ENCODE data around the gene EGFL6.
A peak's percentile ranks its signal among the peaks of the same experiment; 100 is the strongest.

The EGFL6 gene

GRCh38 chrX:13569479-13570260 is at the start of gene EGFL6:
Gene EGFL6, plus strand, starts transcription at chrX:13569601. Its CDS starts 261 bp downstream, at chrX:13569862.
- DNase-seq, result no peak

DNA sequence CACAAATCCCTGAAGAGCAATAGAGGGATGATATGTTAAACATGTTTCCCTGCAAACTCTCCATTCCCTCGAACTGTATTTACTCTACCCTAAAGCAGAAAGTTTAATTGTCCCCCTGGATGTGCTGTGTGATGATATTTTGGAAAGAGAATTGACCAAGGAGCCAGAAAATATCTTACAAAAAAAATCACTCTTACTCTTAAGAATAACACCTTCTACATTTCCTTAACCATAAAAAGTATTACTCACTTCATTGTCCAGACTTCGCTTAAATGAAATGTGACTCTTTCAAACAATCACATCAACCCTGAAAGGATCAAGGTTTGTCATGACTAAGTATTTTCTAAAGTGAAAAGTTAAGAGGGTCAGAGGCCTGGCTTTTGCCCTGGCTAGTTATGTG is 49.0 kb upstream of the EGFL6 start:
- no peak for DNase-seq

- DNase-seq, result no peak
Measured at GRCh38 chrX:13520936-13521335, 48.5 kb upstream of the EGFL6 start.

GRCh38 chrX:13522811-13523210 is 46.6 kb upstream of the EGFL6 start:
- DNase-seq, result no peak

DNA sequence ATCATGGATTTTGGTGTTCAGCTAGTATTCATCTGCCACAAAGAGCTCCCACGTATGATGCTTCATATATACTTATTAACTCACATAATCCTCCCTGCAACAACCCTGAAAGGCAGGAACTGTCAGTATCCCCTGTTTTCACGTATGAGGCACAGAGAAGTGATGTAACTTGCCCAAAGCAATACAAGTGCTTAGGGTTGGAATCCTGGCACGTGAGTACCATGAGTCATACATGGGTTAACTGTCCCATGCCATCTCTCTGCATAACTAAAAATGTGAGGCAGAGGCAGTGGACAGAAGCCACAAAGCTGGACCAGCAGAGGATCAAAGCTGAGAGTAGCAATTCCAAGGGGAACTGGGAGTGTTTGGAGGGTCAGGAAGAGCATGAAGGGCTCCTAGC is 35.7 kb upstream of the EGFL6 start:
- no peak for DNase-seq

DNA sequence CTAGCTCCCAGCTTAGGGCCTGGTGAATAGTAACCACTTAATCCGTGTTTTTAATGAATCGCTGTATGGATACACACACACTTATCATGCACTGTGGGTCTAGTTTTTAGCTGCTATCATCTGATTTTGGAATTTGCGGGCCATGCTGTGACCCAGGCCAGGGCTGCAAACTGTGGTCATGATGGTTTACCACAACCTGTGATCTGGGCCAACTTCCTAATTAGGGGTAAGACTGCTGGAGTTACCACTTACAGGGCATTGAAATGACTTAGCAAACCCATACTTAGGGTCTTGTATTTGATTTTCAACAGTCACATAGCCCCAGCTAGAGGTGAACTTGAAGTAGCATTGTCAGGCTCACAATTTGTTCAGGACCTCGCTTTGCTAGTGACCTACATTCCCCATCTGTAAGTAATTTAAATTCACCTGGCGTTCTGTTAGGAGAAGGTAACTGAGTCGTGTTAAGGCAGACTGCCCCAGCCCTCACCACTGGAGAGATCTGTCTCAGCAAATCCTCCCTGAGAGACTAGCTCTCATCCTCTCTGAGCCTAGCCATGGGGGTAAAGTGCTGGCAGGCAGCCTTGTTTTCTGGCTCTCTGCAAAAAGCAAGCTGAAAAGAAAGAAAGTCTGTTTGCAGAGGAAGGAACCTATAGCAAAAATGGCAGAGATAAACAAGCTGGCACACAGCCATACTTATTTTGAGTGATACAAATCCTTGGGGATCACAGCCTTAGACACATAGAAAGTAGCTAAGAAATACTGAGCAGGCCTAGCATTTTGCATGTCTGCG is 33.8 kb upstream of the EGFL6 start:
- peak; percentile 21 for DNase-seq

- no peak for DNase-seq
Measured at GRCh38 chrX:13536551-13536950, 32.9 kb upstream of the EGFL6 start.

DNA sequence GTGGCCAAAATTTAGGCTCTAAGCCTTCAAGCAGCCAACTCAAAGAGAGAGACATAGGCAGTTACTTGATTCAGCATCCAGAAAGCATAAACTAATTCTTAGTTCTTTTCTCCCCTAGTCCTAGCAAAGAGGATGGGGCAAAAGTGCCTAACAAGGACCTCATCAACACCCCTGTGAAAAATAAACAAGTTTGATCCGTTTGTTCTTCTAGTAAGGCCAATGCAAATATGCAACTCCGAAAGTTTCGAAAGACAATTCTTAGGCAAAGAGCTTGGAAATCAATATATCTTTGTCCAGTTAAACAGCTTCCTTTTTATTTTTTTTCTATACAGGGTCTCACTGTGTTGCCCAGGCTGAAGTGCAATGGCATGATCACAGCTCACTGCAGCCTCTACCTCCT is 31.0 kb upstream of the EGFL6 start:
- no peak for DNase-seq

GRCh38 chrX:13540602-13541001 is 28.8 kb upstream of the EGFL6 start:
- DNase-seq, result no peak

- DNase-seq, result no peak
Measured at GRCh38 chrX:13545726-13546125, 23.7 kb upstream of the EGFL6 start.

GRCh38 chrX:13547671-13548070 is 21.7 kb upstream of the EGFL6 start:
- no peak for DNase-seq

- DNase-seq, result no peak
Measured at GRCh38 chrX:13550346-13550745, 19.1 kb upstream of the EGFL6 start.

DNA sequence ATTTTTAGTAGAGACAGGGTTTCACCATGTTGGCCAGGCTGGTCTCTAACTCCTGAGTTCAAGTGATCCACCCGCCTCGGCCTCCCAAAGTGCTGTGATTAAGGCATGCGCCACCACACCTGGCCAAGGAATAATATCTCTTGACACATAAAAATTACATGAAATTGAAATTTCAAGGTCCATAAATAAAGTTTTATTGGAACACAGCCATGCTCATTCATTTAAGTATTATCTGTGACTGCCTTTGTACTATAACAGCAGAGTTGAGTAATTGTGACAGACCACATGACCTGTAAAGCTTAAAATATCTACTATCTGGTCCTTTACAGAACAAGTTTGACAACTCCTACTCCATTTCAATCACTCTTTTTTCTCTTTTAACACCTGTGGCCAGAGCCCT is 17.8 kb upstream of the EGFL6 start:
- DNase-seq, result no peak

GRCh38 chrX:13552892-13553291 is 16.5 kb upstream of the EGFL6 start:
- DNase-seq, result no peak

GRCh38 chrX:13565511-13565910 is 3.9 kb upstream of the EGFL6 start:
- peak; percentile 3 for DNase-seq

DNA sequence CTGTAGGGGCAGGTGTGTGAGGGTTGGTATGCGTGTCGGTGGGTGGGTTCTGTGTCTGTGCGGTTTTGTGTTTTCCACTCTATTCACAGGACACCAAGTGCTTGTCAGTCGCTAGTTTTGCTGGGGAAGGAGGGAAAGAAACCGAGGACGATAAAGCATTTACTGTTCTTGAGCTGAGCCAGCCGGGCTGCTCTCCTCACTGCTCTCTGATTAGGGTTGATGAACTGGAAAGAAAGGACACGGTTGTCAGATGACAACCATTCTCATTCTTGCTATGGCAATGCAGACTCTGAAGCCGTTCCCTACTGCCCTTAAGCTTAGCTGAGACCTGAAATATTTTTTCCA is 832 bp downstream of the EGFL6 start:
- DNase-seq, result no peak

GRCh38 chrX:13571136-13571535 is 1.7 kb downstream of the EGFL6 start:
- no peak for DNase-seq

GRCh38 chrX:13574600-13574999 is 5.2 kb downstream of the EGFL6 start:
- no peak for DNase-seq

GRCh38 chrX:13579661-13580060 is 10.3 kb downstream of the EGFL6 start:
- DNase-seq, result no peak

DNA sequence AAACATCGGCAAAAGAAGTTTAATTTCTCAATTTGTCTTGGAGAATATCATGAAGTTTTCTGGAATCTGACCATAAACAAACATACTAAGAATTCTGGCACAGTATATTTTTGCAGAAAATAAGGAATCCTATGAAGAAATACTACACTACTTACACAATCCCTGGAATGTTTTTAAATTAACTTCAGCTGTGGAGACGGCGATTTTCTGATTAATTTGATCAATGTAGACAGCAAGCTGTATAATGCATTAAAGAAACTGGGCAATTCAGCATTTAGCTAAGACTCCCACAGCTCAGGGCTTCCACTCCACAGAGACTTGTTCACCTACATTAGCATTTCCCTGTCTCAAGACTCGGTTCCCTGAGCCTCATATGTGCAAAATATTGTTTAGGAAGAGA is 12.2 kb downstream of the EGFL6 start:
- no peak for DNase-seq

GRCh38 chrX:13587786-13588477 is 18.5 kb downstream of the EGFL6 start:
- peak; percentile 55 for DNase-seq

- DNase-seq, result no peak
Measured at GRCh38 chrX:13590207-13590606, 20.8 kb downstream of the EGFL6 start.

GRCh38 chrX:13590914-13591313 is 21.5 kb downstream of the EGFL6 start:
- no peak for DNase-seq

DNA sequence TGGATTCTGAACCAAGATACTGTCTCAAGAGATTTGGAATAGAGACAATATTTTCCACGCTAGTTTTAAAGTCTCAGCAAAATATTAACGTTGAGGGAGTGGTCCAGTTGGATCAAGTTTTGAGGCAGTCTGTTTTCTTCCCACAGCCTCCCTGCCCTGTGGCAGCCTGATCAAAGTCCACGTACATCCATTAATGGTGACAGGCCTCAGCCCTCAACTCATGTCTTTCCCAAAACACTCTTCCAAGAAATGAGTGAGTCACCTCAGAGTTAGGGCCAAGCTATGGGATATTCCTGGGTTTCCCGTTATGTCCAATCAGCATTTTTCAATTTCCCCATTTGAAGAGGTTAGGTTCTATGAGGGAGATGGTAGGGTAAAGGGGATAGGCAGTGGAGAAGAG is 28.5 kb downstream of the EGFL6 start:
- DNase-seq, result no peak

Data from hematopoietic multipotent progenitor cell treated with erythropoietin and hydrocortisone succinate and interleukin-3 and kit ligand, for 6 days (in vitro differentiated cells).